ENCODE data around the gene SCP2D1. TPM values are rescaled to one million over a fixed set of nuclear protein-coding genes. Genes with fewer than 3 reads are reported as not detected.

Gene SCP2D1
- total RNA-seq, 1 experiment from 2014 or later: not detected

- Histone ChIP-seq H3K9me2 (ENCODE audit: insufficient read depth) (no peaks in the 10 kb centered on the region), H3K27me3 (ENCODE audit: insufficient read depth, low read length) (no peaks in the 10 kb centered on the region; the same call in 1 of the 2 replicates), H3K36me3 (ENCODE audit: control insufficient read depth in 1 of 2, insufficient read depth in 2 of 2, low read length in 2 of 2) (no peaks in the 10 kb centered on the region), H3K79me2 (ENCODE audit: insufficient read depth, low read length) (no peaks in the 10 kb centered on the region), H2AFZ (ENCODE audit: low read depth, low read length, poor library complexity, severe bottlenecking) (no peak overlapping the region), H3K27ac (ENCODE audit: low read depth, low read length) (no peak overlapping the region), H3K9me3 (ENCODE audit: control insufficient read depth in 1 of 2, insufficient read depth in 1 of 2, low read depth in 1 of 2, low read length in 2 of 2) (no peaks in the 10 kb centered on the region), H3K9ac (ENCODE audit: low read length) (no peak overlapping the region), H3K4me2 (ENCODE audit: low read length) (no peak overlapping the region), H3K4me1 (ENCODE audit: control insufficient read depth in 1 of 2, insufficient read depth in 2 of 2, low read length in 2 of 2) (peaks cover 5 to 6% of the 10 kb centered on the region in 2 experiments; a peak in 2 of 4 replicates), H3K4me3 (replicated peaks in 1 of 2; ENCODE audit: low read depth in 1 of 2, low read length in 2 of 2) (no peak overlapping the region), H4K20me1 (ENCODE audit: insufficient read depth) (no peaks in the 10 kb centered on the region)
- ChIA-PET RAD21 (ENCODE audit: low non-redundant PET in 1 of 2, low total read pairs in 2 of 2, uncharacterized antibody in 2 of 2, unreplicated experiment in 2 of 2) (no interaction called here), POLR2A (no interaction called here), CTCF (no interaction called here)
- intact Hi-C loops (cut with micrococcal nuclease): no loop called here
- DNase-seq (ENCODE audit: low read depth, low spot score) (no peak), ATAC-seq (no peak)
- BruUV-seq (replicated peaks): no TSS peak
- TF ChIP-seq SIN3A (IDR thresholded peaks at IDR 0.05; ENCODE audit: low read depth) (no peak), ZNF274 (IDR thresholded peaks at IDR 0.05; ENCODE audit: low read depth, low read length) (no peak), TCF7L2 (IDR thresholded peaks at IDR 0.05; ENCODE audit: borderline replicate concordance, extremely low read depth, insufficient read depth, insufficient read length) (no peak), ELF1 (IDR thresholded peaks at IDR 0.05; ENCODE audit: borderline replicate concordance, low read depth) (no peak), YY1 (IDR thresholded peaks at IDR 0.05; ENCODE audit: extremely low read depth, insufficient replicate concordance, low read depth, low read length) (no peak), CTCF (IDR thresholded peaks at IDR 0.05 in 2 of 3, conservative IDR thresholded peaks at IDR 0.05 in 1 of 3; ENCODE audit: borderline replicate concordance in 1 of 3, insufficient read depth in 1 of 3, low read depth in 2 of 3, low read length in 2 of 3) (no peak), POLR2AphosphoS5 (IDR thresholded peaks at IDR 0.05; ENCODE audit: low read depth, low read length) (no peak), EZH2 (IDR thresholded peaks at IDR 0.05) (no peak), ZFX (IDR thresholded peaks at IDR 0.05) (no peak), EGR1 (IDR thresholded peaks at IDR 0.05; ENCODE audit: low read depth) (no peak), JUND (IDR thresholded peaks at IDR 0.05) (no peak), SP1 (IDR thresholded peaks at IDR 0.05; ENCODE audit: low read depth) (no peak), RAD21 (IDR thresholded peaks at IDR 0.05; ENCODE audit: low read depth) (no peak), SRF (IDR thresholded peaks at IDR 0.05; ENCODE audit: low read depth) (no peak), CBX3 (IDR thresholded peaks at IDR 0.05; ENCODE audit: low read depth) (no peak), REST (IDR thresholded peaks at IDR 0.05; ENCODE audit: low read depth) (no peak), CEBPB (IDR thresholded peaks at IDR 0.05; ENCODE audit: low read depth) (no peak), ZBTB33 (IDR thresholded peaks at IDR 0.05; ENCODE audit: extremely low read depth, insufficient replicate concordance, low read length) (no peak)
Observed at GRCh38 chr20:18796282-18796833, 17.2 kb upstream of the SCP2D1 start.
